ENCODE results near the gene DUSP9.

DUSP9 gene

GRCh38 chrX:153639177-153640044, 7.6 kb upstream of the DUSP9 start:
- TF ChIP-seq CTCF (conservative IDR thresholded peaks at IDR 0.05; ENCODE audit: low read depth, low read length), result no peak
- H3K4me3 ChIP-seq (ENCODE audit: low read depth, low read length), result no peak overlapping the region
- DNase-seq (ENCODE audit: low read depth), result no peak

- H3K4me3 ChIP-seq (ENCODE audit: low read depth, low read length), result no peak overlapping the region
- DNase-seq (ENCODE audit: low read depth), result no peak
- no peak for TF ChIP-seq CTCF (conservative IDR thresholded peaks at IDR 0.05; ENCODE audit: low read depth, low read length)
Observed at GRCh38 chrX:153640045-153640686, 6.8 kb upstream of the DUSP9 start.

- no peak overlapping the region for H3K4me3 ChIP-seq (ENCODE audit: low read depth, low read length)
- no peak for DNase-seq (ENCODE audit: low read depth)
- TF ChIP-seq CTCF (conservative IDR thresholded peaks at IDR 0.05; ENCODE audit: low read depth, low read length), result no peak
Observed at GRCh38 chrX:153640736-153641575, 6.0 kb upstream of the DUSP9 start.

GRCh38 chrX:153641627-153642026, 5.4 kb upstream of the DUSP9 start:
- no peak for TF ChIP-seq CTCF (conservative IDR thresholded peaks at IDR 0.05; ENCODE audit: low read depth, low read length)
- no peak for DNase-seq (ENCODE audit: low read depth)
- H3K4me3 ChIP-seq (ENCODE audit: low read depth, low read length), result no peak overlapping the region

GRCh38 chrX:153642051-153642654, 4.8 kb upstream of the DUSP9 start:
- no peak for TF ChIP-seq CTCF (conservative IDR thresholded peaks at IDR 0.05; ENCODE audit: low read depth, low read length)
- H3K4me3 ChIP-seq (ENCODE audit: low read depth, low read length), result no peak overlapping the region
- DNase-seq (ENCODE audit: low read depth), result no peak

GRCh38 chrX:153642655-153643430, 4.2 kb upstream of the DUSP9 start:
- no peak for TF ChIP-seq CTCF (conservative IDR thresholded peaks at IDR 0.05; ENCODE audit: low read depth, low read length)
- H3K4me3 ChIP-seq (ENCODE audit: low read depth, low read length), result no peak overlapping the region
- DNase-seq (ENCODE audit: low read depth), result no peak
